HG03060 (cell line): ENCODE data around the gene KLF3.
"Not testable (repeated sequence)": the region's sequence is repeated elsewhere in the genome, so short reads cannot be mapped to it uniquely, and the experiment has no call there.

Source experiments
- ATAC-seq: cut with Tn5 transposase; IDR thresholded peaks from one replicate; pipeline ENCODE4 v1.9.1; 2021; ENCODE audit warnings: low read depth, moderate number of reproducible peaks; ENCODE audit not compliant: unreplicated experiment

Gene KLF3

GRCh38 chr4:38663801-38664705 lies at the start of gene KLF3:
Gene KLF3 (plus strand): TSS chr4:38664199. CDS start chr4:38680626, 16,427 bp downstream.
- ATAC-seq: peak; percentile 33

DNA sequence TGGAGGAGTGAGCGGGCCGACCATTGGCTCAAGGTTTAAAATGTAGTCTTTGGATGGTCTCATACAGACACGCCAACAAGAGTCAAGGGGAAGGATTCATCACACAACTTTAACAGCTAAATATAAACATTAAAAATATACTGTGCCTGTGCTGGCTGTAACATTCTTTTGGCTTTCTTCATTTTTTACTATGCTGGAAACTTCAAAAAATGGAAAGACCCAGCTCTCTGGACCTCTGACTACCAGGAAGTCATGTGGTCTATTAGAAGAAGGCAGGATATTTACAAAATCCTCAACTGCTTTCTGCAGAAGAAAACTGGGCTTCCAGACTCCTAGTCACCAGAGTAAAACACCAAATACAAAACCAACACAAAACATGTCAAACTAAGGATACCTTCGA lies 49.8 kb upstream of the KLF3 start:
- no peak for ATAC-seq

GRCh38 chr4:38615847-38616246 lies 48.2 kb upstream of the KLF3 start:
- ATAC-seq: no peak

GRCh38 chr4:38618505-38618904 lies 45.5 kb upstream of the KLF3 start:
- ATAC-seq: no peak

DNA sequence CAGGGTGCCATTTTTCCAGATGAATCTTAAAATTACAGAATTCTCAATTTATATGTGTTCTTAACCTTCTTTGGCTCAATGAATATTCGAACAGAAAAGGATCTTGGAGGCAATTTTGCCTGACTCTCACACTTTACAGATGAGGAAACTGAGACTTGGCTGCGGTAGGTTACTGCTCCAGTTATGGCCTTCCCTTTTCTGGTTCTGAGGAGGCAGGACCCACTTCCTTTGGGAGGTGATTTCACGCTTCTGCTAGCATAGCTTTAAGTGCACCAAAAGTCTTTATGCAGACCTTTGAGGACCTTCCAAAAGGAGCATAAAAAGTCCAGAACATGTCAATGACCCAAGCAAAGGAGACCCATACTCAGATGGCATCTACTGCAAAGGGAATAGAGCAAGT lies 44.7 kb upstream of the KLF3 start:
- ATAC-seq: no peak

DNA sequence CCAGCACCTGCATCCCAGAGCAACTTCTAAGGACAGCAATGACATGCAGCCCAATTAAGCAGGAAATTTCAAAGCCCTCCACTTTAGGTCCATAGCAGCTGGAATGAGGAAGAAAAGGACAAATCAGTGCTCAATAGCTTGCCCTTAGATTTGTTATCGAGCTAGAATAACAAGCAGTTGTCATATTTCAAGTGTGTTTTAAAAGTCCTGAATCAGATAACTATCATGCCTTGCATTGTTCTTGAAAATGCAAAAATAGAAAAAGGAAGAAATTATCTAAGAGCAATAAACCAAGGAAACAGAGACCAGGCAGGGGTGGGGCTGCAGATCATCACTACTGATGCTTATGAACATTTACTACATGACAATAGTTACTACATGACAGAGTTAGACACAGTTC lies 43.9 kb upstream of the KLF3 start:
- ATAC-seq: no peak

DNA sequence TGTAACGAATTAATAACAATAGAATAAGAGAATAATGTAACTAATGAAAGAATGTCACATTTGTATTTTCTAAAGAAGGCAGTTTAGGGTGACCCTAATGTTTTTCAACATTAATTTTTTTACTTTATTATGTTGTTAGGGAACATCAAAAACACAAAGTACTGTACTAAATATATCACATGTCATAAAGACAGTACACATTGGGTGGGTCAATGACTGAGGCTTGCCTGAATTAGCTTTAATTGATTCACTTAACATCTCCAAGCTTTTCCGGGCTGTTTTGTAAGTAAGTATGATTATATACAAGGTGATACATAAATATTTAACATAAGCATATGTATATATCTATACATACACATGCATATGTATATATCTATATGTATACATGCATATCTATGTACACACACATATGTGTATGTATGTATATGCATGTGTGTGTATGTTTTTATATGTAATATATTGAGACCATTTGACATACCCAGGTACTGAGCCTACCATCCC lies 43.4 kb upstream of the KLF3 start:
- no peak for ATAC-seq

DNA sequence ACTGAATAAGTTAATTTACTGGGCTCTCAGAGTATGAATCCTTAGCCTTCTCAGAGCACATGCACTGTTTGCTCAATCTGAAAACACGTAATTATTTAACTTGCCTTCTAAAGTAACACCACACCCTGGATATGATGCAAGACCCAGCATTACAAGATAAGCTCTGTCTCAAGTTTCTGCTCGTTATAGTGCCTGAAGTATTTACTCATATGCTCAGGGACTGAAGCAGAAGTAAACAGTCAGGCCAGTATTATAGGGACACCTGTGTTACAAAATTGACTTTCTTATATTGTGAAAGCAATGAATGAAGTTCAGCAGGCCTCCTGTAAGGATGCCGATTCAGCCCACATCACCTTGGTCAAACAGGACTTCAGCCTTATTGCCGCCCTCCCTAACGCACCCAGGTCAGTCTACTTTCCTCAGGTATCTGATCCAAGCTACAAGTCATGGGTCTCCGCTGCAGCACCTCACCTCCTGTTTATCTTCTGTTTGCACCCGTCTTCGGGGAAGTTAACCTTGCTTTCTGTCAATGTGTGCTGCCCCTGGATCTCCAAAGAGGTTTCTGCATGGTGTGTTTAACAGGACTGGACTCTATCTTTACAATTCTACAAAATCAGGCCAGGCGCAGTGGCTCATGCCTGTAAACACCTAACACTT lies 42.8 kb upstream of the KLF3 start:
- no peak for ATAC-seq

GRCh38 chr4:38621831-38622230 lies 42.2 kb upstream of the KLF3 start:
- ATAC-seq: no peak

DNA sequence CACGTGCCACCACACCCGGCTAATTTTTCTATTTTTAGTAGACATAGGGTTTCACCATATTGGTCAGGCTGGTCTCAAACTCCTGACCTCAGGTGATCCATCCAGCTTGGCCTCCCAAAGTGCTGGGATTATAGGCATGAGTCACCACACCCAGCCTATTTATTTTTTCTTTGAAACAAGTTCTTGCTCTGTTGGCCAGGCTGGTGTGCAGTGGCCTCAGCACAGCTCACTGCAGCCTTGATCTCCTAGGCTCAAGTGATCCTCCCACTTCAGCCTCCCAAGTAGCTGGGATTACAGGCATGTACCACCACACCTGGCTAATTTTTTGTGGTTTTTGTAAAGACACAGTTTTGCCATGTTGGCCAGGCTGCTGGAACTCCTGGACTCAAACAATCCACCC lies 41.7 kb upstream of the KLF3 start:
- not testable (repeated sequence) for ATAC-seq

DNA sequence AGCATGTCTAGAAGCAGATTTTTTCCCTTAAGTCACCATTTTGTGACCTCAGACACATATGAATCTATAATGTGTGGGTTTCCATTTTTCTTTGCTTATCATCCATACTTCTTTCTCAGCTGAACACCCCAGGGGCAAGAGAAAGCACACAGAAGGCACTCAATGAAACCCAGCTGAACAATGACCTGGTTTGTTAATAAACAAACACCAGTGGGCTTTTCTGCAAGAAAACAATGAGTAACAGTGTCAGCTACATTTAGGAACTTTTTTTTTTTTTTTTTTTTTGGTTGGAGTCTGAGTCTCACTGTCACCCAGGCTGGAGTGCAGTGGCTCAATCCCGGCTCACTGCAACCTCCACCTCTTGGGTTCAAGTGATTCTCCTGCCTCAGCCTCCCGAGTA lies 40.7 kb upstream of the KLF3 start:
- no peak for ATAC-seq

- no peak for ATAC-seq
Observed at GRCh38 chr4:38624311-38624710, 39.7 kb upstream of the KLF3 start.

GRCh38 chr4:38625508-38625907 lies 38.5 kb upstream of the KLF3 start:
- ATAC-seq: no peak

- not testable (repeated sequence) for ATAC-seq
Observed at GRCh38 chr4:38626901-38627444, 37.0 kb upstream of the KLF3 start.

GRCh38 chr4:38630519-38630918 lies 33.5 kb upstream of the KLF3 start:
- ATAC-seq: no peak

DNA sequence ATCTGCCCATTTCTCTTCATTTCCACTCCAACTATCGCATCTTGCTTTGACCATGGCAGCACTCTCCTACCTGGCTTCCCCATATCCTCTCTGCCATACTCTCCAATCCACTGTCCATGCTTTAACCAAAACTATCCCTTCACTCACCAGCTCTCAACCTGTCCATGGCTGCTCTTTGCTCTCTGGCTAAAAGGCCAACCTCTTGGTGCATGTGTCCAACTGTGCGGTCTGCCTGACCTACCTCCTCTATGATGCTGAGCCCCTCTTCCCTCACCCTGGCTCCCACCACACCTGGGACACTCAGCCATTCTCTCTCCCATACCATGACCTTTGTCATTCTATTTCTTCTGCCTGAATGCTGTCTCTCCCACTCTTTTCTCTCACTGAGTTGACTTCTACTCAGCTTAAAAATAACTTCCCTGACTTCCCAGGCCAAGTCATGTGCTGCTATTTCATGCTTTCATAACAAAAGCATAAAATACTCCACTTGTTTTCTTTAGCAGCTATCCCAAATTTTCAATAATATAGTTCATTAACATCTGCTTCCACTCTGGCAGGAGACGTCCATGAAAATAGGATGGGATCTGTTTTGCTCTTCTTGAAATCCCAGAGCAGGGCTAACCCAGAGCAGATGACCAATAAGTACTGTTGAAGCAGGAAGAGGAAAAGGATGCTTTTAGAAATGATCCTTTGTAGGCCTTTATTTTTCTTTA lies 29.8 kb upstream of the KLF3 start:
- no peak for ATAC-seq

- ATAC-seq: no peak
Observed at GRCh38 chr4:38639242-38639641, 24.8 kb upstream of the KLF3 start.

GRCh38 chr4:38641811-38642210 lies 22.2 kb upstream of the KLF3 start:
- ATAC-seq: no peak

DNA sequence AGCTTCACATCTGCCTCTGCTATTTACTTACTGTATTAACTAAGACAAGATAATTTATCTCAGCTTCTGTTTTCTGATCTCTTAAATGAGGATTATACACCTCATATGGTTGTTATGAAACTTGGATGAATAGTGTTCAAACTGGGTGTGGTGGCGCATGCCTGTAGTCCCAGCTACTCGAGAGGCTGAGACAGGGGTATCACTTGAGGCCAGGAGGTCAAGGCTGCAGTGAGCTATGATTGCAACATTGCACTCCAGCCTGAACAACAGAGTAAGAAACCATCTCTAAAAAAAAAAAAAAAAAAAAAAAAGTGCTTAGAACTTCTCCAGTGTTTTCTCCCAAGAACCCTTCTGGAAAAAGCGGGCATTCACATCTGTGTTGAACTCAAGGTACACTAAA lies 19.8 kb upstream of the KLF3 start:
- no peak for ATAC-seq

- ATAC-seq: no peak
Observed at GRCh38 chr4:38647101-38647819, 16.7 kb upstream of the KLF3 start.
